Fibroblast of skin of scalp (primary cell): ENCODE data around the gene TCF7L1.

ENCODE experiments used
- DNase-seq: peaks from one replicate; pipeline ENCODE4 v3.0.0-alpha.2; 2013

The TCF7L1 gene

DNA sequence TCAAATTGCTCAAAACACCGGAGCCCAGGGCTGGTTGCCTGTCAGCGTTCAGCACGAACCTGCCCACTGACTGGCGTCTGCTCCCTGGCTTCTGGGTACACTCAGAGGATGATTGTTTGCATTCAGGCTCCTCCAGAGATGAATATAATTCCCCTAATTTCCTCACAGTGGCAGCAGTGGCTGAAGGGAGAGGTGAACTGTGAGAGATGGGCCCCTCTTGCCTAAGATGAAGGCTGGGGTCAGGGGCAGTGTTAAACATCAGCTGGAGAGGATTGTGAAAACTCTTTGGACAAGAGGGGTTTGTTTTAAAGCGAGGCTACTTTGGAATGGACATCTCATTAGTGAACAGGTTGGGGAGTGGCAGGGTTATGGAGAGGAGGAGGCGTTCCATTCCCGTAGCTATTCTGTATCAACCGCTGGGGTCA, 31.0 kb downstream of the TCF7L1 start:
- DNase-seq = no peak

DNA sequence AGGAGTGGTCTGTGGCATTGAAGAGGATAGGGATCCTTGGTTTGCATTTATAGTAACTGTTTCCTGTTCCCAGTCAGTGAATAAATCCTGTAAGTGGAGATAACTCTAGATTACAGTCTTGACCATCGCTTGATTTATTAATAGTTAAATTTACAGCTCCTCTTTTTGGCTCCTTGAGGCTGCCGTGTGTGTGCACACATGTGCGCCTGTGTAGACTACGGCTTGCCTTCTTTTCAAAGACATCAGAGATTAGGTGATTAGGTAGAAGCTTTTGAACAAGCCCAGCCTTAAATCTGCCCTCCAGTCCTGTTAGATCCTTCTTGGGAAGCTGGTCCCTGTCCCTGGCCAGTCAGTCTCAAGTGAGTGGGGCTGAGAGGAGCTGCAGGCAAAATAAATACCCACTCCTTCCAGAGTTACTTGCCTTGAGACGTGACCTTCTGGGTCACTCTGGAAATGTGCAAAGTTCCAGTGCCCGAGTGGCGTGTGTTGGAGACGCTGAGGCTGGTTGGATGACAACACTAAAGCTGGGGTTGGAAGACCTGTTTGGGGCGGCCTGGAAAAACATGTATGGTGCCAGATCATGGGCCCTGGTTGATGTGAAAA, 32.0 kb downstream of the TCF7L1 start:
- no peak for DNase-seq

DNA sequence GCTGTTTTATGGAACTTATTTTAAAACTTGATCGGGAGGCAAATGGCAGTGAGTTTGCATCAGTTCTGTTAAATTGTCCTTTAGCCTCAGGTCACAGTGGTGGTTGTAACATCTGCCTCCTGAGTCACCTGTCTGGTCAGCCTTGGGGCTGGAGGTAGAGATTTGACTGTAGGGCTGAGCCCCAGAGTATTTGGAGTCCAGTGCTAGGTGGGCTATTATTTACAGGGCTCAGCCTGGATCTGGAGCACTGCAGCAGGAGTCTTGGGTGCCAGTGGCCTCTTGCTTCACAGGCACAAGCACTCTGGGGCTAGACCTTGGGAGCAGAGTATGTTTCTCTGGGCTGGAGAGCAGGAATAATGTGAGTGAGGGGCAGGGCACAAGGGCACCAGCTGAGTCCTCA, 32.8 kb downstream of the TCF7L1 start:
- DNase-seq = no peak

DNA sequence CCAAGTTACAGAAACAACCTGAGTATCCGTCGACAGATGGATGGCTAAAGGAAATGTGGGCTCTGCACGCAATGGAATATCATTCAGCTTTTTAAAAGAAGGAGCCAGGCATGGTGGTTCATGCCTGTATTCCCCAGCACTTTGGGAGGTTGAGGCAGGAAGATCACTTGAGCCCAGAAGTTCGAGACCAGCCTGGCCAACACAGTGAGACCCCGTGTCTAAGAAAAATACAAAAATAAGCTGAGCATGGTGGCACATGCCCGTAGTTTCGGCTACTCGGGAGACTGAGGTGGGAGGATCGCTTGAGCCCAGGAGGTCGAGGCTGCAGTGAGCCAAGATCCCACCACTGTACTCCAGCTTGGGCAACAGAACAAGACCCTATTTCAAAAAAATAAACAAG, 34.3 kb downstream of the TCF7L1 start:
- DNase-seq = no peak

DNA sequence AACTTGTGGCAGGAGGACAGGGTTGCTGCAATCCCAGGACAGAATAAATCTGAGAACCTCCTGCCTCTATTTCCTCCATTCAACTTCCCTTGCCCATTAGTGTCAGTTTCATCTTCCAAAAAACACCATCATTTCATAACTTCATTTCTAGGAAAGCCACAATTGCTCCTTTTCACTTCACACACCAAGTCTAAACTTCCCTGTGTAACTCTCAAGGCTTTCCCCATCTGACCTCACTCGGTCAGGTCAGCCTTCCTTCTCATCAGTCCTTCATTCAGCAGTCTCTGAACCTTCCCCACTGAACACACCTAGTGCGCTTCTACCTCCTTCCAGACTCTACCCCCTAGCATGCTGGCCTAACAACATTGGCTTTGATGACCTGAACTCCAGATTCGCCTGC, 35.8 kb downstream of the TCF7L1 start:
- DNase-seq = no peak

DNA sequence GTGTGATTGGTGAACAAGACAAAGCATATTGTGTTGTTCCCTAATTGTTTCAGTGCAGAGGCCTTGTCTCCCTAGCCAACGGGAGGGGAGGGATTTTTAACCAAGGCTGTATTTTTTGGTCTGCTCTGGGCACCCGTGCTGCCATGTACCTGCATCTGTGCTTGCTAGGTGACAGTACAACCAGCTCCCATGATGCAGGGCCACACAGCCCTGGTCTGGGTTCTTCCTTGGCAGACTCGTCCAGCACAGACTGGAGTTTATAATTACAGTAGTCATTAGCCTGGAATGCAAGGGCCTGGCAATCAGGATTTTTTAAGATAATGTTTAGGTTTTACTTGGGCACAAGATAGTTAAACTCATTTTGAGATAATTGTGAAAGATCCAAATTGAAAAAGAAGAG, 36.4 kb downstream of the TCF7L1 start:
- no peak for DNase-seq

DNA sequence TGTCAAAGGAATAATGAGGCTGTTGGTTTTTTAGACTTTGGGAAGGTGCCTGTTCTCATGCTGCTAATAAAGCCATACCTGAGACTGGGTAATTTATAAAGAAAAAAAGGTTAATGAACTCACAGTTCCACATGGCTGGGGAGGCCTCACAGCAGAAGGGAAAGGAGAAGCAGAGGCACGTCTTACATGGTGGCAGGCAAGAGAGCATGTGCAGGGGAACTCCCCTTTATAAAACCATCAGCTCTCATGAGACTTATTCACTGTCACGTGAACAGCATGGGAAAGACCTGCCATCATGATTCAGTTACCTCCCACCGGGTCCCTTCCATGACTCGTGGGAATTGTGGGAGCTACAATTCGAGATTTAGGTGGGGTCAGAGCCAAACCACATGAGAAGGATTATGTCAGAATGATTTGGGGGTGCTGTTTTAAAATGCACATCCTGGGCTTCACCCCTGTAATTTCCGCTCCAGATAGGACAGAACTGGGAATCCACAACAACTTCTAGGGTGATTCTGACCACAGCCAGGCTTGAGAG, 37.8 kb downstream of the TCF7L1 start:
- no peak for DNase-seq

DNA sequence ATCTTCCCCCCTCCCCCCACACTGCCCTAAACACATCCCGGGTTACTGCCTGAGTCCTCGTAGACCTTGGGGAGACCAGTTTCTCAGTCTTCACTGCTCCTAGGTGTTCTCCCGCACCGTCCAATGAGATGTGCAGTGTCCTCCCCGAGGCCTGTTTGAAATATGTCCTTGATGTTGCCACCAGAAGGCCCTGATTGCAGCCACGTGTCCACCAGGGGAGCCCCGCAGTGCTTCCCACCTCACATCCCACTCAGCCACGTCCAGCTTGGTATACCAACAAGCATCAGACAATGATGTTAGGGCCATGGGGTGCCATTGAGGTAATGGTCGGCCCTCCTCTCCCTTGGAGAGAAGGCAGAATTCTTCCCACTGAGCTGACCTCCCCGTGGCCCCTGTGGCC, 38.7 kb downstream of the TCF7L1 start:
- DNase-seq = no peak

DNA sequence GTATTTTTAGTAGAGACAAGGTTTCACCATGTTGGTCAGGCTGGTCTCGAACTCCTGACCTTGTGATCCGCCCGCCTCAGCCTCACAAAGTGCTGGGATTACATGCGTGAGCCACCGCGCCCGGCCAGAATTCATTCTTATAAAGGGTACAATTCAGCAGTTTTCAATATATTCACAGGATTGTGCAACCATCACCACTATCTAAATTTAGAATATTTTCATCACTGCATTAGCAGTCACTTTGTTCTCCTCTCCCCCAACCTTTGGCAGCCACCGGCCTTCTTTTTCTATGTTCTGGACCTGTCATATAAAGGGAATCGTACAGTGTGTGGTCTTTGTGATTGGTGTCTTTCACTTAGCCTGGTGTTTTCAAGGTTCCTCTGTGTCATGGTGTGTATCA, 40.7 kb downstream of the TCF7L1 start:
- DNase-seq = no peak

DNA sequence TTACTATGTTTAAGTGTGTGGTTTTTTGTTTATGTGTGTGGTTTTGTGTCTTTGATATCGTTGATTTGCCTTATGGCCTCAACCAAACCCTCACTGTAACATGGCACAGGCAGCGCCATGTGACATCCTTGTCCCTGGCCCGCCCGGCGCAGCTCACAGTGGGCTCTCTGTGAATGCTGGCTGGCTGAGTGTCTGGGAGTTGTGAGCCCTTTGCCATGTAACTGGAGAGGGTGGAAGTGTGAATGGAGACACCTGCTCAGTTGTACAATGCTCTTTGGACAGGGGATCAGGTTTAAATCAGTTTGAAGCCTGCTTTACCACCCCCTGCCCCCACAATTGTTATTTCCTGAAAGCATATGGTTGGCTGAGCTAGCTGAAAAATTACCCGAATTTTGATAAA, 41.8 kb downstream of the TCF7L1 start:
- no peak for DNase-seq

DNA sequence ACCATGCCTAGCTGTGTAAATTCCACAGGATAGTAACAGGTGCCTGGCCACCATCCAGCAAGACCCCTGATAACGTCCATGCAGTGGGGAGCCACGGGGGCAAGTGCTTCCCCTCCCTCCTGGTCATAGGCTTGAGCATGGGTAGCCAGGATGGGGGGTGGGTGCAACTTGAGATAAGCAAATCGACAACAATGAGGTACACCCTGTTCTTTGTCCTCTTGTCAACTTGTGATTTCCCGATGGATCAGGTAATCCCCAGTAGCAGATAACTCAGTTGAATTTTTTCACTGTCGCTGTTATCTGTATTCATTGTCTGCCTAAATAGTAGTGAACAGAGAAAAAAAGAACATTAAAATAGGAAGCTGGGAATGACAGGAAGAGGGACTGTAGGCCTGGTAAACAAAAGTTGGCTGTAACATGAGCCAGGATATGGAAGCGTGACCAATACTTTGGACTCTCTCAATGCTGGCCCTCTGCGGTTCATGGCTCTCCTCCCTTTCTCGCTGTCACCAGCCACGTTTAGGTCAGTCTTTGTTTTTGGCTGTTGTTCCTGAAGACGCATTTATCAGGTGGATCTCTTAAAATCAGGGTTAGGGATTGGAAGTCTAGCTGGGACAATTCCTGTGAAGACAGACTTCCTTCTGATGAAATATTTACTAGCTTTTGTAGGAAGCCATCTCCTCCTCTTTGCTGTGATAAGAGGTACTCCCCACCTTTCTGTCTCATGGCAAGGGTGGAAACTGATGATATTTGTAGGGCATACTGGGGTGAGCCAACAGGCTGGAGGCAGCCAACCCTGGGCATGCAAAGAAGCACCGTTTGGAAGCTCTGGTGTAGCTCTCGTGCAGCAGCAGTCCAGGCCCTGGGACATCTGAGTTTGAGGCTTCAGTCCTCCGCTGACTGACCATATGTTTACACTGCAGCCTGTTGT, 42.4 kb downstream of the TCF7L1 start:
- DNase-seq = no peak

DNA sequence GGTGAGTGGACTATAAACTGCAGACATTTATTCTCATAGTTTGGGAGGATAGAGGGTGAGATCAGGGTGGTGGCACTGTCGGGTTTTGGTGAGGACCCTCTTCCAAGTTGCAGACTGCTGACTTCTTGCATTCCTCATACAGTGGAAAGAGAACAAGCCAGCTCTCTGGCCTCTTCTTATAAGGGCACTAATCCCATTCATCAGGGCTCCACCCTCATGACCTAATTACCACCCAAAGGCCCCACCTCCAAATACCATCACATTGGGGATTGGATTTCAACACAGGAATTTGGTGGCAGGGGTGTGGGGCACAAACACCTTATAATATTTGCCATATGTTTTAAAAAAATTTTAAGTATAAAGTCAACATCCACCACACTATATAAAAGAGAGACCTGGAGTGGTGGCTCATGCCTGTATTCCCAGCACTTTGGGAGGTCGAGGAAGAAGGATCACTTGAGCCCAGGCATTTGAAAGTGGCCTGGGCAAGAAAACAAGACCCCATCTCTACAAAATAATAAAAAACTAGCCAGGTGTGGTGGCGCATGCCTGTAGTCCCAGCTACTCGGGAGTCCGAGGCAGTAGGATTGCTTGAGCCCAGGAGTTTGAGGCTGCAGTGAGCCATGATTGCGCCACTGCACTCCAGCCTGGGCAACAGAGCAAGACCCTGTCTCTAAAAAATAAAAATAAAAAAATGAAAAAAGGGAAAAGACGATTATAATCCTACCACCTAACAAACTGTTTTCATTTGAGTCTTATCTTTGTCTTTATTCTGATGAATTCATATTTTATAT, 44.0 kb downstream of the TCF7L1 start:
- no peak for DNase-seq

DNA sequence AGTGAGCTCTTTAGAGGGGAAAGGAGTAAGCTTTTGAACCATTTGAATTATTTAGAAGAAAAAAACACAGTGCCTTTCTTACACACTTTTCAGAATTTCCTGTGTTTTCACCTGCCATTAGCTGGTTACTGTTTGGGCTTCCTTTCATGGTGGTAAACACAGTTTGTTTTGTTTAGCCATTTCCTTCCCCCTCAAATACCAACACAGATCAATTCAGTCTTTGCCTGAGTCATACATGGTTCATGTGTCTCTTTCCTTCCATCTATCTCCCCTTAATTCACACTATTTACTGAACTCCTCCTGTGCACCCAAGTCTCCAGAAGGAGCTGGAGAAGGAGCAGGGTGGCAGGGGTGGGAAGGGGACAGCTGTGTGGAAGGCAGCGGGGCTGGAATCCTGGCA, 45.0 kb downstream of the TCF7L1 start:
- no peak for DNase-seq

DNA sequence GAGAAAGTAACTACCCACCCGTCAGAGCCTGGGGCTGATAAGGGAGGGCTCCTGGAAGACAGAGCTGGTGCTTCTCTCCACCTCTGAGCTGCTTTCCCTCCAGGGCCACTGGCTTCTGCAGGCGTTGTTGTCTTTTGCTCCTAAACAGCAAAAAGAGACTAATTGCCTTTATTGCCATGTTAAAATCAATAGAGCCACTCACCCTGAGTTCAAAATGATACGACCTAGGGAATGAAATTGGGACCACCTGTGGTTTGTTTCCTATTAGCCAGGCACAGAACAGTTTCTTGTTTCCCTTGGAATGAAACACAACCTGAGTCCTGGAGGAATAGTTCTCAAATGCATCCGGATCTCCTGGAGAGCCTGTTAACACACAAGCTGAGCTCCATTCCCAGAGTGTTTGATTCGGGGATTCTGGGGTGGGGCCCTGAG, 45.8 kb downstream of the TCF7L1 start:
- no peak for DNase-seq

DNA sequence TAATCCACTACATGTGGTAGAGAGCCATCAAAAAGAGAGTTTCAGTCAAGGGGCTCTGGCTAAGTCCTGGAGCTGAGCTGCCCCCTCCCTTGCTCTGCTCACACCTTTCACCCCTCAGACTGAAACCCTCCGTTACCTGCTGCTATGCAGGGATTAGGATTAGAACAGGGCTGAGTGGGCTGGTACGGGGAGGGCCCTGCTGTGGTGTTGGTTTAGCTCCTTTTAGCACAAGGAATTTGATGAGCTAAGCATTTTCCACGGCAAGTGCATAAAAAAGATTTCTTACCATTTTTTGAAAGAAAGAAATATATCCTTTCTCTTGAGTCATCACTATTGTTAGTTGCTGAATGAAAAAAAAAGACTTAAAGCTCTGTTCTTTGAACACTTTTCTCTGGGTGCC, 46.3 kb downstream of the TCF7L1 start:
- DNase-seq = no peak

DNA sequence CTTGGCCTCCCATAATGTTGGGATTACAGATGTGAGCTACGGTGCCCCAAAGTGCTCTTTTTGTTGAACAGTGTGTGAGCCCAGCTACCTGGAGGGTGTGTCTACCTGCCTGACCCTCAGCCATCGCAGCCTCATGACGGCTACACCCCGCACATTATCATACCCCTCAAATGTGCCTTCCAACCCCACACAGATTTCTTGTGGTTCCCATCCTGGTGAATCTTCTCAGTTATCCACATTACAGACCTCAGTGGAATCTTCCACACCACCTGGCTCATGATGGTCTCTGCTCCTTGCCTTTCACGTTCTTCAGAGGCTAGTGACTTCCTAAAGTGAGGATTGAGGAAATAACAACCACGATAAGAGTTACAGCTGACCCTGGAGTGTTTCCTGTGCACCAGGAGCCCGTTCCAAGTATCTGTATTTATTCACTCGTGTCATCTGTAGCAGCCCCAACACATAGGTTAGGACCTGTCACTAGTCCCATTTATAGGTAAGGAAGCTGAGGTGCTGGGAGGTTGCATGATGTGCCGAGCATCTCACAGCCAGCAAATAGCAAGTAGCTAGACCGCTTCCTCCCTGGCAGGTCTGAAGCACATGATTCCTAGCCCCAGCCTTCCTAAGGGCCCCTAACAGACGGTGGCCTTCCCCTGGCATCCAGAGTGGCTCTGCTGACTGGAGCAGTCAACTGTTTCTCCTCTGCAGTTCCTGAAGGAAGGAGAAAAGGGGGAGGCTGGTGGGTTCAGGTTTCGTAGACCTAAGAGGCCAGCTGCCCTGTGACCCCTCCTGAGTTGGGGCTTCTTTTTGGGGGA, 47.3 kb downstream of the TCF7L1 start:
- no peak for DNase-seq

DNA sequence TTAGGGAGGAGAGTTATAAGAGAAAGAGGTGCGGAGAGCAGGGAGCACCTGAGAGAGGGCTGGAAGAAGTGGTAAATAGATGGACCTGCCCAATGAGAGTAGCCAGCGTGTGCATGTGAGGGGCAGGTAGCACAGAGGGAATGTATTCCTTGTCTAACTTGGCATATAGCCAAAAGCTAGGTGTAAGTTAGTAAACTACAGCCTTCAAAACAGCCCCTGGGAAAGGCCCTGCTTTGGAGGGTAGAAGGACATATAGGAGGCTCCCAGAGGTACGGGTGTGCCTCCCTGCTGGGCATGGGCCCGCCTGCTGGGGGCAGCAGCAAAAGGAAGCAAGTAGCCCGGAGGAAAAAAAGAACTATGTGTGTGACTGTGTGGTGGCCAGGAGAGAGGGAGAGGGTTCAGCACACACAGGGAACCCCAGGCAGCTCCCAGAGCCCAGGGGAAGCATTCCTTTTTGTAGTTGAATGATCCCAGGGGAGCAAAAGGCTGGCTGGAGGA, 48.0 kb downstream of the TCF7L1 start:
- DNase-seq = peak; percentile 42

DNA sequence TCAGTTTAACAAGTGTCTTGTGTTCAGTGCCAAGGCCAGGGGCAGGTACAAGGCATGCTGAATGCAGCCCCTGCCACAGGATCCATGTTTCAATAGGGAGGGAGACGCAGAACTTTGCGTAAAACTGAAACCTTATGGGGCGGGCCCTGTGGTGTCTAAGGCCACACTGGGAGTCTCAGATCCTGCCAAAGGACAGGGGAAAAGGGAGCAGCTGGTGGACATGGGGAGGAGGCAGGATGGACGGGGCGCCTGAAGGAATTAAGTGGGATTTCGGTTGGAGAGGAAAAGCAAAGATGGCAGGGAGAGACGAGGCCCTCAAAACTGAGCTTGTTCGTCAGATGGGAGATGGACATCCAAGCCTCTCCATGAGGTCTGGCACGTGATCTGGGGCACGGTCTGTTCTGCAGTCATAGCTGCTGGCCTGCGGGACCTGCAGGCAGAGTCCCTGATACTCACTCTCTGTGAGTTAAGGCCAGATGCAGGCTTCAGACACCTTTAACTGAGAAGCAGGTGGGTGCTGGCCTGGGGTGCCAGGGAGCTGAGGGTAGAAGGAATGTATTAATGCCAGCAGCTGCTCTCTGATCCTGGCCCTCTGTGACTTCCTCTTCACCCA, 48.8 kb downstream of the TCF7L1 start:
- DNase-seq = no peak

DNA sequence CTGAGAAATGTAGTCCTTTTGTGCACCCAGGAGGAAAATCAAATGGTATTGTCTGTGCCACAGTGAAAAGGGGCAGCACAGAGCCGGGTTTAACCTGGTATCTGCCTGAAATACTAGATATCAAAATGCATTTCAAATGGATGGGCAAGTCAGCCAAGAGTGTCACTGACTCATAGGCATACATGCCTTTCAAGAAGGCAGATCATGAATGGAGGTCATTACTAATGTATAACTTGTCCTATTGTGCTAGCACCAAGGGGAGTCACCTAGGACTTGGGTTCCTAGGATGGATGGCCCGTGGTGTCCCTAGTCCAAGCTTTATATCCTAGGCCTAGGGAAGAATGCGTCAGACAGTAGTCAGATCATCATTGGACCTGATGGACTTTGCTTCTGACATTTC, 49.9 kb downstream of the TCF7L1 start:
- no peak for DNase-seq

DNA sequence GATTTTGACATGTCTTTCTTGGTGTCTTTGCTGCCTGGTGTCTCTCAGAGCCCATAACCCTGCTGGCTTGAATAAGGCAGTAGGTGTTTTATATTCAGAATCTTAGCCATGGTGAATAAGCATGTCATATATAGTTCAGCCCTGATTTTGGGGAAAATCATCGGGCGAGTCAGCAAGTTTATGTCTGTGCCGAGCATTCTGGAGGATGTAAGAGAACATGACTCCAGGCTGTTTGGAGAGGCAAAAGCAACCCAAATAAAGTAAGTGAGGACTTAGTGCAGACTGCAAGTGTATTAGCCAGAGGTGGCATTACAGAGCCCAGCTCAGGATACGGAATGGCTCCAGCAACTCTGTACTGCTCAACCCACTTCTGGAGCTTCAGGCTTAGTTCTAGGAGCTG, 50.3 kb downstream of the TCF7L1 start:
- peak; percentile 25 for DNase-seq

DNA sequence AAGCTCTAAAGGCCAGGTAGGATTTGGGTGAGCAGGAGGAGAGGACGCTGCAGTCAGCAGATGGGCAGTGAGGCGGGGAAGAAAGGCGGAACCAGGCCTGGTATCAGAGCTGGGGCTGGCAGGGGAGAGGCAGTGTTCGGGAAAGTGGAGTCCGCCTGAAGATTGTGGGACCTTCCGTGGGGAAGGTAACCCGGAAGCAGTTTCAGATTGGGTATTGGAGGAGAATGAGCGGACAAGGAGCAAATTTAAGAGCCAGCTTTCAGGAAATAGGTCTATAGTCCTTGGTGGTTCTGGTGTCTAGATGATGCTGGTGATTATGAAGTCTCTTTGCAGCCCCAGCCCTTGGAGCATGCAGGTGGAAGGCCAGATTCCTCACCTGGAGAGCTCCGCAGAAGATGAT, 51.0 kb downstream of the TCF7L1 start:
- no peak for DNase-seq

DNA sequence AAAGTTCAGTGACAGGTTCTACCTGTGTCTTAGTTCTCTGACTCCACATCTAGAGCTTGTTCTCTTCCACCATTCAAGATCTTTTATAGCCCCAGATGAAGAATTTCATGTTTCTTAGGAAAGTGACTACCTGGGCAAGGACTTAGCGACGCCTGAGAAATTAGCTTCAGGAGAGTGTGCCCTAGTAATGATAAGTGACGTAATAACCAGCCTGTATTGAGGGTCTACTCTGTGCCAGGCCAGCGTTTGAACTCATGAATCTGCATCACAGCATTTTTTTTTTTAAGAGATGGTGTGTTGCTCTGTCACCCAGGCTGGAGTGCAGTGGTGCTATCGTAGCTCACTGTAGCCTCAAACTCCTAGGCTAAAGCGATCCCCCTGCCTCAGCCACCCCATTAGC, 51.8 kb downstream of the TCF7L1 start:
- no peak for DNase-seq
